HEK293 (cell line): ENCODE measurements around the gene ZBED5.
"Not testable (repeated sequence)": the region's sequence is repeated elsewhere in the genome, so short reads cannot be mapped to it uniquely, and the experiment has no call there.

Experiments used
- CTCF ChIA-PET: fragments of 350-600 bp; formaldehyde crosslinking; extraction: SDS; loops from one replicate; lab custom pipeline; 2021; ENCODE audit warnings: antibody characterized with exemption; lab: Yijun Ruan, JAX
- POLR2A ChIA-PET: fragments of 300-600 bp; formaldehyde crosslinking; extraction: SDS; loops from one replicate; lab custom pipeline; 2020; ENCODE audit warnings: antibody characterized with exemption, inconsistent platforms; lab: Yijun Ruan, JAX
- H3K27ac ChIP-seq: fragments of 200-500 bp; sonication (Bioruptor generic); 2 replicates; pipeline ENCODE4 v1.5.1; 2014; ENCODE audit warnings: low read depth, low read length, control low read depth, inconsistent platforms; ENCODE audit errors: extremely low read depth
- H3K36me3 ChIP-seq, 2 experiments: fragments of 200-500 bp in 1 of 2; sonication (Bioruptor generic) in 1 of 2; 1 replicate in 1 of 2; 2 replicates in 1 of 2; pipeline ENCODE4 v1.5.1; 2014 to 2017; ENCODE audit warnings: inconsistent platforms in 2 of 2, low read length in 2 of 2; ENCODE audit not compliant: control insufficient read depth in 2 of 2, insufficient read depth in 1 of 2
- H3K4me1 ChIP-seq: fragments of 200-500 bp; sonication (Bioruptor generic); 2 replicates; pipeline ENCODE4 v1.5.1; 2014; ENCODE audit warnings: mild to moderate bottlenecking, low read length, inconsistent platforms; ENCODE audit not compliant: control insufficient read depth, insufficient read depth
- H3K4me3 ChIP-seq: 2 replicates; pipeline ENCODE4 v1.5.1; 2011; ENCODE audit warnings: low read depth, mild to moderate bottlenecking, control low read depth, low read length, moderate library complexity
- H3K9me3 ChIP-seq: fragments of 200-500 bp; sonication (Bioruptor generic); 2 replicates; pipeline ENCODE4 v1.5.1; 2014; ENCODE audit warnings: low read depth, low read length, inconsistent platforms; ENCODE audit not compliant: control insufficient read depth, insufficient read depth
- AEBP2 ChIP-seq: fragments of 450-650 bp; formaldehyde crosslinking; IDR thresholded peaks from 2 replicates; pipeline ENCODE4 v1.5.1; 2016; ENCODE audit warnings: missing biosample characterization, missing genetic modification characterization, borderline replicate concordance
- ATF2 ChIP-seq: fragments of 450-650 bp; formaldehyde crosslinking; IDR thresholded peaks from 2 replicates; pipeline ENCODE4 v1.5.1; 2016; ENCODE audit warnings: missing biosample characterization, missing genetic modification characterization, low read depth
- FEZF1 ChIP-seq: fragments of 450-650 bp; formaldehyde crosslinking; IDR thresholded peaks from 2 replicates; pipeline ENCODE4 v1.5.1; 2016; ENCODE audit warnings: missing biosample characterization, missing genetic modification characterization
- GFI1B ChIP-seq: fragments of 450-650 bp; formaldehyde crosslinking; IDR thresholded peaks from 2 replicates; pipeline ENCODE4 v1.5.1; 2016; ENCODE audit warnings: missing biosample characterization, missing genetic modification characterization
- GLI4 ChIP-seq: fragments of 450-650 bp; formaldehyde crosslinking; IDR thresholded peaks from 2 replicates; pipeline ENCODE4 v1.5.1; 2016; ENCODE audit warnings: missing biosample characterization, missing genetic modification characterization
- HOXC10 ChIP-seq: sonication (generic); formaldehyde crosslinking; IDR thresholded peaks from 2 replicates; pipeline ENCODE4 v1.8.1; 2023; ENCODE audit warnings: mild to moderate bottlenecking, missing genetic modification reagents
- PRDM1 ChIP-seq: fragments of 450-650 bp; formaldehyde crosslinking; IDR thresholded peaks from 2 replicates; pipeline ENCODE4; 2016; ENCODE audit warnings: missing biosample characterization, missing genetic modification characterization
- SCRT2 ChIP-seq: fragments of 450-650 bp; formaldehyde crosslinking; IDR thresholded peaks from 2 replicates; pipeline ENCODE4 v1.5.1; 2016; ENCODE audit warnings: missing biosample characterization, missing genetic modification characterization
- SP2 ChIP-seq: fragments of 450-650 bp; formaldehyde crosslinking; IDR thresholded peaks from 2 replicates; pipeline ENCODE4 v1.5.1; 2016; ENCODE audit warnings: missing biosample characterization, missing genetic modification characterization
- YY2 ChIP-seq: fragments of 450-650 bp; formaldehyde crosslinking; IDR thresholded peaks from 2 replicates; pipeline ENCODE4 v1.5.1; 2016; ENCODE audit warnings: missing biosample characterization, missing genetic modification characterization
- ZBTB10 ChIP-seq: fragments of 450-650 bp; formaldehyde crosslinking; IDR thresholded peaks from 2 replicates; pipeline ENCODE4 v1.5.1; 2016; ENCODE audit warnings: missing biosample characterization, missing genetic modification characterization
- ZBTB17 ChIP-seq: fragments of 450-650 bp; formaldehyde crosslinking; IDR thresholded peaks from 2 replicates; pipeline ENCODE4 v1.5.1; 2016; ENCODE audit warnings: missing biosample characterization, missing genetic modification characterization
- ZBTB26 ChIP-seq: fragments of 450-650 bp; formaldehyde crosslinking; optimal IDR thresholded peaks from 2 replicates; pipeline ENCODE3; 2016; ENCODE audit warnings: missing biosample characterization, mild to moderate bottlenecking, missing genetic modification characterization
- ZNF132 ChIP-seq: fragments of 450-650 bp; formaldehyde crosslinking; IDR thresholded peaks from 2 replicates; pipeline ENCODE4 v1.5.1; 2017; ENCODE audit warnings: missing biosample characterization, missing genetic modification characterization, borderline replicate concordance
- ZNF133 ChIP-seq: fragments of 450-650 bp; formaldehyde crosslinking; IDR thresholded peaks from 2 replicates; pipeline ENCODE4 v1.5.1; 2016; ENCODE audit warnings: missing biosample characterization, missing genetic modification characterization
- ZNF155 ChIP-seq: fragments of 450-650 bp; formaldehyde crosslinking; IDR thresholded peaks from 2 replicates; pipeline ENCODE4 v1.5.1; 2016; ENCODE audit warnings: missing biosample characterization, missing genetic modification characterization
- ZNF16 ChIP-seq: fragments of 450-650 bp; formaldehyde crosslinking; IDR thresholded peaks from 2 replicates; pipeline ENCODE4 v1.5.1; 2016; ENCODE audit warnings: low read depth, missing biosample characterization, missing genetic modification characterization
- ZNF239 ChIP-seq: fragments of 450-650 bp; formaldehyde crosslinking; IDR thresholded peaks from 2 replicates; pipeline ENCODE4 v1.5.1; 2016; ENCODE audit warnings: missing biosample characterization, missing genetic modification characterization
- ZNF302 ChIP-seq: fragments of 450-650 bp; formaldehyde crosslinking; IDR thresholded peaks from 2 replicates; pipeline ENCODE4 v1.5.1; 2016; ENCODE audit warnings: missing biosample characterization, missing genetic modification characterization, low read depth
- ZNF335 ChIP-seq: fragments of 450-650 bp; formaldehyde crosslinking; conservative IDR thresholded peaks from 2 replicates; pipeline ENCODE4 v1.5.1; 2016; ENCODE audit warnings: missing biosample characterization, missing genetic modification characterization
- ZNF341 ChIP-seq: fragments of 450-650 bp; formaldehyde crosslinking; IDR thresholded peaks from 2 replicates; pipeline ENCODE4; 2016; ENCODE audit warnings: low read depth, missing biosample characterization, missing genetic modification characterization
- ZNF530 ChIP-seq: fragments of 450-650 bp; formaldehyde crosslinking; IDR thresholded peaks from 2 replicates; pipeline ENCODE4 v1.5.1; 2016; ENCODE audit warnings: low read depth, missing biosample characterization, missing genetic modification characterization
- ZNF544 ChIP-seq: fragments of 450-650 bp; formaldehyde crosslinking; IDR thresholded peaks from 2 replicates; pipeline ENCODE4 v1.5.0; 2017; ENCODE audit warnings: missing biosample characterization, missing genetic modification characterization
- ZNF561 ChIP-seq: fragments of 450-650 bp; IDR thresholded peaks from 2 replicates; pipeline ENCODE4 v1.5.1; 2018; ENCODE audit warnings: missing biosample characterization, missing genetic modification characterization, borderline replicate concordance
- ZNF677 ChIP-seq: fragments of 450-650 bp; IDR thresholded peaks from 2 replicates; pipeline ENCODE4 v1.5.0; 2018; ENCODE audit warnings: missing biosample characterization, mild to moderate bottlenecking, missing genetic modification characterization, moderate library complexity
- ZNF704 ChIP-seq: fragments of 450-650 bp; formaldehyde crosslinking; IDR thresholded peaks from 2 replicates; pipeline ENCODE4 v1.5.1; 2016; ENCODE audit warnings: missing biosample characterization, missing genetic modification characterization

The ZBED5 gene

GRCh38 chr11:10824888-10825287 lies 33.0 kb downstream of the ZBED5 start:
- Histone ChIP-seq H3K36me3 (no peaks in the 10 kb centered on the region), H3K4me3 (no peak overlapping the region), H3K4me1 (no peaks in the 10 kb centered on the region), H3K9me3 (no peaks in the 10 kb centered on the region), H3K27ac (no peak overlapping the region)
- ChIA-PET CTCF (no interaction called here), POLR2A (interaction anchor here (2.1 kb wide), 1 partner anchor 16 kb away, joined by 11 read pairs; the partner anchor contains the start of gene EIF4G2)
- TF ChIP-seq ZNF704: no peak
- TF ChIP-seq ZNF335 (tag by site-specific recombination): no peak
- TF ChIP-seq FEZF1 (tag by site-specific recombination): no peak
- no peak for TF ChIP-seq ZBTB10
- no peak for TF ChIP-seq ZNF530
- TF ChIP-seq ZNF155 (tag by site-specific recombination): no peak
- no peak for TF ChIP-seq AEBP2
- no peak for TF ChIP-seq SP2 (tag by site-specific recombination)
- TF ChIP-seq YY2 (tag by site-specific recombination): no peak
- no peak for TF ChIP-seq ZNF341 (tag by site-specific recombination)
- TF ChIP-seq ATF2 (tag by site-specific recombination): no peak
- no peak for TF ChIP-seq ZNF133
- TF ChIP-seq ZNF239 (tag by site-specific recombination): no peak
- no peak for TF ChIP-seq PRDM1 (tag by site-specific recombination)
- no peak for TF ChIP-seq ZNF677 (tag by site-specific recombination)
- no peak for TF ChIP-seq ZNF561 (tag by site-specific recombination)
- no peak for TF ChIP-seq HOXC10
- TF ChIP-seq ZNF132: no peak
- TF ChIP-seq ZNF544: no peak
- no peak for TF ChIP-seq ZBTB26 (tag by site-specific recombination)

- Histone ChIP-seq H3K4me1 (no peaks in the 10 kb centered on the region), H3K4me3 (no peak overlapping the region), H3K27ac (no peak overlapping the region), H3K9me3 (no peaks in the 10 kb centered on the region), H3K36me3 (no peaks in the 10 kb centered on the region)
- TF ChIP-seq ZNF302 (tag by site-specific recombination): no peak
- TF ChIP-seq SCRT2 (tag by site-specific recombination): no peak
- no peak for TF ChIP-seq ZBTB17 (tag by site-specific recombination)
- no peak for TF ChIP-seq GLI4 (tag by site-specific recombination)
- no peak for TF ChIP-seq ZNF530
- TF ChIP-seq ZNF16: no peak
- TF ChIP-seq ATF2 (tag by site-specific recombination): no peak
- no peak for TF ChIP-seq GFI1B (tag by site-specific recombination)
- ChIA-PET CTCF (interaction anchor here (1.0 kb wide), 1 partner anchor 102 kb away, joined by 3 read pairs; no protein-coding TSS in a partner anchor), POLR2A (no interaction called here)
Observed at GRCh38 chr11:10823152-10823579, 34.7 kb downstream of the ZBED5 start.

- H3K4me3 ChIP-seq, H3K4me1 ChIP-seq, H3K9me3 ChIP-seq, POLR2A ChIA-PET, H3K36me3 ChIP-seq, H3K27ac ChIP-seq, CTCF ChIA-PET: not testable (repeated sequence)
Observed at GRCh38 chr11:10822491-10822890, 35.4 kb downstream of the ZBED5 start.
